ENCODE results near the gene GALNT14. TPM values are rescaled to one million over a fixed set of nuclear protein-coding genes. Genes with fewer than 3 reads are reported as not detected.

GALNT14 gene
- total and polyA plus RNA-seq, 2 donors (not counting 1 experiment from before 2014, with no cell fraction given), result 3.1 to 6.2 TPM

GRCh38 chr2:30963184-30963583 lies 175.1 kb downstream of the GALNT14 start:
- Mint-ChIP-seq H3K4me1 (no peaks in the 10 kb centered on the region), H3K4me3 (no peak overlapping the region), H3K27me3 (no peaks in the 10 kb centered on the region), H3K27ac (no peak overlapping the region), H3K9me3 (ENCODE audit: insufficient read depth) (no peaks in the 10 kb centered on the region)
- Histone ChIP-seq H3K79me2 (ENCODE audit: control insufficient read depth, insufficient read depth, low read length) (no peaks in the 10 kb centered on the region), H3K27ac (ENCODE audit: low read length in 2 of 2) (no peak overlapping the region), H3K4me3 (ENCODE audit: control extremely low read depth in 1 of 5, extremely low read depth in 1 of 5, insufficient read depth in 1 of 5, low read depth in 2 of 5, low read length in 4 of 5) (no peak overlapping the region), H3K27me3 (replicated peaks in 1 of 4; ENCODE audit: control extremely low read depth in 1 of 4, control insufficient read depth in 3 of 4, insufficient read depth in 4 of 4, low read length in 3 of 4) (no peaks in the 10 kb centered on the region), H4K20me1 (ENCODE audit: control insufficient read depth, insufficient read depth, low read length, poor library complexity, severe bottlenecking) (no peaks in the 10 kb centered on the region), H3K9me3 (ENCODE audit: control extremely low read depth in 1 of 3, control insufficient read depth in 2 of 3, insufficient read depth in 1 of 3, low read length in 2 of 3) (peaks cover 0 to 2% (median 0%) of the 10 kb centered on the region in 3 donors), H3K4me2 (replicated peaks; ENCODE audit: low read depth, low read length, poor library complexity, severe bottlenecking) (no peak overlapping the region), H3K4me1 (ENCODE audit: control insufficient read depth in 2 of 2, insufficient read depth in 2 of 2, low read length in 2 of 2) (no peaks in the 10 kb centered on the region), H2AFZ (ENCODE audit: insufficient read depth, low read depth, low read length, poor library complexity, severe bottlenecking) (no peak overlapping the region), H3K36me3 (replicated peaks in 1 of 2; ENCODE audit: control extremely low read depth in 1 of 2, control insufficient read depth in 1 of 2, extremely low read depth in 1 of 2, insufficient read depth in 2 of 2, low read length in 1 of 2) (no peaks in the 10 kb centered on the region), H3K9ac (ENCODE audit: low read length) (no peak overlapping the region)
- no peak for DNase-seq
- TF ChIP-seq CTCF (IDR thresholded peaks at IDR 0.05), result no peak
- no peak for TF ChIP-seq EZH2 (IDR thresholded peaks at IDR 0.05; ENCODE audit: borderline replicate concordance, insufficient read depth, low read depth, low read length, poor library complexity, severe bottlenecking)
- ChIA-PET CTCF (no interaction called here), POLR2A (no interaction called here)
- ATAC-seq (ENCODE audit: low read depth), result no peak
- intact Hi-C loops (cut with micrococcal nuclease), result no loop called here
- 100% methylated on average over 4 of the region's 7 CpGs for WGBS (ENCODE audit: insufficient coverage)

- 86% methylated on average over 10 of the region's 10 CpGs for WGBS (ENCODE audit: insufficient coverage)
- H2AFZ ChIP-seq (ENCODE audit: insufficient read depth, low read depth, low read length, poor library complexity, severe bottlenecking), result no peak overlapping the region
- no peaks in the 10 kb centered on the region for H3K4me1 ChIP-seq (ENCODE audit: control insufficient read depth in 2 of 2, insufficient read depth in 2 of 2, low read length in 2 of 2)
- intact Hi-C loops (cut with micrococcal nuclease), result no loop called here
- no peaks in the 10 kb centered on the region for H3K9me3 Mint-ChIP-seq (ENCODE audit: insufficient read depth)
- H3K27ac Mint-ChIP-seq, result no peak overlapping the region
- H4K20me1 ChIP-seq (ENCODE audit: control insufficient read depth, insufficient read depth, low read length, poor library complexity, severe bottlenecking), result no peaks in the 10 kb centered on the region
- ChIA-PET POLR2A (no interaction called here), CTCF (interaction anchor here (0.8 kb wide), 1 partner anchor 25 kb away, joined by 3 read pairs; no protein-coding TSS in a partner anchor)
- H3K27me3 Mint-ChIP-seq, result no peaks in the 10 kb centered on the region
- ATAC-seq (ENCODE audit: low read depth) (no peak), DNase-seq (no peak)
- no peak overlapping the region for H3K4me2 ChIP-seq (replicated peaks; ENCODE audit: low read depth, low read length, poor library complexity, severe bottlenecking)
- H3K4me3 Mint-ChIP-seq, result no peak overlapping the region
- TF ChIP-seq CTCF (IDR thresholded peaks at IDR 0.05) (no peak), EZH2 (IDR thresholded peaks at IDR 0.05; ENCODE audit: borderline replicate concordance, insufficient read depth, low read depth, low read length, poor library complexity, severe bottlenecking) (no peak)
- H3K4me1 Mint-ChIP-seq, result no peaks in the 10 kb centered on the region
- H3K9ac ChIP-seq (ENCODE audit: low read length), result no peak overlapping the region
- no peaks in the 10 kb centered on the region for H3K27me3 ChIP-seq (replicated peaks in 1 of 4; ENCODE audit: control extremely low read depth in 1 of 4, control insufficient read depth in 3 of 4, insufficient read depth in 4 of 4, low read length in 3 of 4)
- no peak overlapping the region for H3K27ac ChIP-seq (ENCODE audit: low read length in 2 of 2)
- H3K36me3 ChIP-seq (replicated peaks in 1 of 2; ENCODE audit: control extremely low read depth in 1 of 2, control insufficient read depth in 1 of 2, extremely low read depth in 1 of 2, insufficient read depth in 2 of 2, low read length in 1 of 2), result no peaks in the 10 kb centered on the region
- peaks cover 0 to 2% (median 0%) of the 10 kb centered on the region in 3 donors for H3K9me3 ChIP-seq (ENCODE audit: control extremely low read depth in 1 of 3, control insufficient read depth in 2 of 3, insufficient read depth in 1 of 3, low read length in 2 of 3)
- no peak overlapping the region for H3K4me3 ChIP-seq (ENCODE audit: control extremely low read depth in 1 of 5, extremely low read depth in 1 of 5, insufficient read depth in 1 of 5, low read depth in 2 of 5, low read length in 4 of 5)
- H3K79me2 ChIP-seq (ENCODE audit: control insufficient read depth, insufficient read depth, low read length), result no peaks in the 10 kb centered on the region
These were observed 178.0 kb downstream of the GALNT14 start for GRCh38 chr2:30960213-30960612.

Data from B cell (primary cell).